Heart right ventricle (tissue), 16 donors: ENCODE data around the gene CD14. TPM values are rescaled to one million over a fixed set of nuclear protein-coding genes. Genes with fewer than 3 reads are reported as not detected.

ENCODE experiments used
- ATAC-seq, 8 donors: fragments of 200-7000 bp; cut with Tn5 transposase; one replicate each; pipeline ENCODE4 v1.9.1; 2020; ENCODE audit warnings: mild to moderate bottlenecking in 8 of 8, moderate library complexity in 8 of 8, moderate number of reproducible peaks in 1 of 8
- DNase-seq, 2 donors: peaks; one replicate each; pipeline ENCODE4 v3.0.0-alpha.2; 2020
- H3K27ac ChIP-seq, 10 donors: fragments of 200-600 bp; sonication (generic) in 2 of 10; one replicate each; pipeline versions ENCODE4 v1.5.0 to v1.8.0; 2020 to 2022; ENCODE audit warnings: mild to moderate bottlenecking in 3 of 10
- H3K27me3 ChIP-seq, 7 donors: fragments of 200-600 bp; one replicate each; pipeline ENCODE4 v1.8.0; 2021 to 2022; ENCODE audit warnings: mild to moderate bottlenecking in 2 of 7
- H3K36me3 ChIP-seq, 9 donors: fragments of 200-600 bp; sonication (generic) in 1 of 9; one replicate each; pipeline versions ENCODE4 v1.5.0 to v1.8.0; 2020 to 2022; ENCODE audit warnings: mild to moderate bottlenecking in 2 of 9
- H3K4me1 ChIP-seq, 9 donors: fragments of 200-600 bp; sonication (generic) in 1 of 9; one replicate each; pipeline versions ENCODE4 v1.5.0 to v1.8.0; 2020 to 2022; ENCODE audit warnings: mild to moderate bottlenecking in 4 of 9
- H3K4me3 ChIP-seq, 10 donors: fragments of 200-600 bp; sonication (generic) in 2 of 10; one replicate each; pipeline versions ENCODE4 v1.5.0 to v1.8.0; 2020 to 2022; ENCODE audit warnings: mild to moderate bottlenecking in 7 of 10, moderate library complexity in 2 of 10
- H3K9me3 ChIP-seq, 11 donors: fragments of 200-600 bp in 10 of 11; sonication (generic) in 2 of 11; one replicate each; pipeline versions ENCODE4 v1.5.0 to v1.8.0; 2013 to 2022; ENCODE audit warnings: mild to moderate bottlenecking in 2 of 11, control low read depth in 1 of 11, moderate library complexity in 1 of 11
- CTCF ChIP-seq, 9 donors: fragments of 200-600 bp; sonication (generic) in 2 of 9; IDR thresholded peaks; one replicate each; pipeline versions ENCODE4 v1.5.0 to v1.8.0; 2021 to 2022; ENCODE audit warnings: antibody characterized with exemption in 9 of 9, mild to moderate bottlenecking in 5 of 9, moderate library complexity in 1 of 9
- WGBS, 2 donors: extraction: QIAGEN DNeasy Blood & Tissue Kit; methylation state at CpG; one replicate each; pipeline ENCODE4 v1.1.7; 2013; ENCODE audit warnings: inconsistent platforms in 1 of 2; 5-methylcytosine and 5-hydroxymethylcytosine counted together
- intact Hi-C, 10 donors: fragments of 100-400 bp; cut with DNase I; formaldehyde crosslinking; loops; one replicate each; pipeline versions ENCODE4 v1.11.1 to v1.14.2; 2022
- polyA plus RNA-seq, 2 donors: library from polyadenylated mRNA; stranded (reverse); fragments of 200-250 nt; gene quantifications; one replicate each; pipeline ENCODE4 v1.2.3, GENCODE V29; 2013
- total RNA-seq, 10 donors: library from RNA; stranded (reverse); fragmentation: NEBNext Ultra II Directional in 3 of 10; extraction: Animal tissue kit (Norgen Biotek cat#: 25700) in 3 of 10; gene quantifications; one replicate each; pipeline versions ENCODE4 v1.2.1 to v1.2.4, GENCODE V29; 2021 to 2023
- donor health status: Arrhythmogenic right ventricular cardiomyopathy.
- donor health status: ischemic (EF 13 %, LVEDD 7.1; RV severe dilation, severe dysfunction).
- donor health status: healthy with polysubstance abuse.
- donor health status: DM: no; HTN: yes; CAD: no.
- donor health status: DM: no; HTN: no; CAD: no.
- donor health status: ischemic (EF 25% LVEDD 6.9; RV normal size, moderate dysfunction).
- donor health status: ischemic (EF 25% LVEDD 5.7; RV mildly dilated, moderate dysfunction).
- donor health status: healthy.
- donor health status: DM: yes; HTN: yes; CAD: no.
- donor health status: Ischemic cardiomyopathy.
- donor health status: ischemic (EF 35%, LVEDD 5.7; RV mildly dilated, moderate dysfunction).
- donor health status: nonischemic (EF 11% LVEDD 7.7; RV severe dilation, severe dysfunction).
- donor health status: DM: yes; HTN: yes; CAD: no.
- donor health status: PGD.
- donor health status: ischemic (EF 29% LVEDD 5.4; RV normal size, mild dysfunction).
- donor health status: nonischemic (EF 23%, LVEDD 6.1; RV moderate dilation, normal function).

CD14 gene
- total and polyA plus RNA-seq, 12 donors, result 10.8 to 137 (median 20.3) TPM

GRCh38 chr5:140622301-140622700 lies 10.7 kb downstream of the CD14 start:
- ATAC-seq, result peak in 2 of 8 donors; percentile 20 to 45
- peak overlapping the region in 1 of 10 donors; percentile 0 for H3K27ac ChIP-seq
- no peaks in the 10 kb centered on the region for H3K9me3 ChIP-seq
- no peak for DNase-seq
- TF ChIP-seq CTCF (IDR thresholded peaks at IDR 0.05), result no peak
- WGBS, 2 donors, result 65 to 77% methylated on average over 3 of the region's 3 CpGs
- no peaks in the 10 kb centered on the region for H3K36me3 ChIP-seq
- H3K27me3 ChIP-seq, result peaks cover 0 to 23% (median 0%) of the 10 kb centered on the region in 7 donors
- no peak overlapping the region for H3K4me3 ChIP-seq
- peaks cover 0 to 16% (median 0%) of the 10 kb centered on the region in 9 donors for H3K4me1 ChIP-seq
- intact Hi-C loops, result loop anchor here in 1 of 10 donors (10.0 kb wide), 1 partner anchor 218 kb away; the partner anchor contains the start of gene ANKHD1

- H3K9me3 ChIP-seq, result peaks cover 0 to 9% (median 0%) of the 10 kb centered on the region in 11 donors
- H3K27ac ChIP-seq, result peak overlapping the region in 5 of 10 donors; percentile 4 to 83 (median 52)
- intact Hi-C loops, result no loop called here
- WGBS, 2 donors, result 48 to 66% methylated on average over 2 of the region's 2 CpGs
- H3K27me3 ChIP-seq, result no peaks in the 10 kb centered on the region
- H3K4me1 ChIP-seq, result peaks cover 0 to 72% (median 5%) of the 10 kb centered on the region in 9 donors
- no peak for TF ChIP-seq CTCF (IDR thresholded peaks at IDR 0.05)
- DNase-seq (no peak), ATAC-seq (peak in 2 of 8 donors; percentile 27 to 34)
- no peak overlapping the region for H3K4me3 ChIP-seq
- H3K36me3 ChIP-seq, result no peaks in the 10 kb centered on the region
Observed at GRCh38 chr5:140611020-140611521, 21.9 kb downstream of the CD14 start.

- no peaks in the 10 kb centered on the region for H3K27me3 ChIP-seq
- H3K4me3 ChIP-seq, result no peak overlapping the region
- H3K27ac ChIP-seq, result peak overlapping the region in 7 of 10 donors; percentile 20 to 83 (median 32)
- H3K36me3 ChIP-seq, result no peaks in the 10 kb centered on the region
- peak in 1 of 2 donors; percentile 37 for DNase-seq
- intact Hi-C loops, result no loop called here
- H3K4me1 ChIP-seq, result peaks cover 0 to 65% (median 5%) of the 10 kb centered on the region in 9 donors
- H3K9me3 ChIP-seq, result peaks cover 0 to 6% (median 0%) of the 10 kb centered on the region in 11 donors
- 63 to 65% methylated on average over 4 of the region's 4 CpGs for WGBS, 2 donors
- ATAC-seq, result peak in 7 of 8 donors; percentile 51 to 81 (median 68)
- no peak for TF ChIP-seq CTCF (IDR thresholded peaks at IDR 0.05)
Observed at GRCh38 chr5:140609126-140609525, 23.8 kb downstream of the CD14 start.

- no peaks in the 10 kb centered on the region for H3K27me3 ChIP-seq
- H3K27ac ChIP-seq, result peak overlapping the region in 7 of 10 donors; percentile 12 to 83 (median 24)
- peaks cover 0 to 63% (median 5%) of the 10 kb centered on the region in 9 donors for H3K4me1 ChIP-seq
- DNase-seq (no peak), ATAC-seq (no peak)
- intact Hi-C loops, result no loop called here
- H3K36me3 ChIP-seq, result no peaks in the 10 kb centered on the region
- H3K9me3 ChIP-seq, result peaks cover 0 to 6% (median 0%) of the 10 kb centered on the region in 11 donors
- no peak for TF ChIP-seq CTCF (IDR thresholded peaks at IDR 0.05)
- H3K4me3 ChIP-seq, result no peak overlapping the region
Observed at GRCh38 chr5:140608722-140609121, 24.3 kb downstream of the CD14 start.
